Psoas muscle (tissue), 8 donors: ENCODE measurements around the gene ADAM8. TPM values are rescaled to one million over a fixed set of nuclear protein-coding genes. Genes with fewer than 3 reads are reported as not detected.

Experiments
- ATAC-seq, 4 donors: fragments of 200-7000 bp; cut with Tn5 transposase; one replicate each; pipeline ENCODE4 v1.9.1; 2020; ENCODE audit warnings: moderate library complexity in 3 of 4, mild to moderate bottlenecking in 2 of 4
- DNase-seq, 2 donors: peaks; one replicate each; pipeline ENCODE4 v3.0.0-alpha.2; 2020
- H3K27ac ChIP-seq: fragments of 200-600 bp; one replicate; pipeline ENCODE4 v1.8.0; 2022
- H3K27me3 ChIP-seq, 3 donors: fragments of 200-600 bp in 1 of 3; one replicate each; pipeline versions ENCODE4 v1.6.1 to v1.8.0; 2013 to 2022; ENCODE audit warnings: low read length in 2 of 3, mild to moderate bottlenecking in 2 of 3, moderate library complexity in 1 of 3; ENCODE audit not compliant: insufficient read depth in 3 of 3
- H3K36me3 ChIP-seq, 2 donors: fragments of 200-600 bp in 1 of 2; one replicate each; pipeline versions ENCODE4 v1.6.1 to v1.8.0; 2013 to 2022; ENCODE audit warnings: low read depth in 1 of 2, mild to moderate bottlenecking in 1 of 2, moderate library complexity in 1 of 2; ENCODE audit not compliant: insufficient read depth in 1 of 2
- H3K4me1 ChIP-seq: fragments of 200-600 bp; one replicate; pipeline ENCODE4 v1.8.0; 2022
- H3K4me3 ChIP-seq: fragments of 200-600 bp; one replicate; pipeline ENCODE4 v1.8.0; 2022; ENCODE audit warnings: mild to moderate bottlenecking
- H3K9me3 ChIP-seq: fragments of 200-600 bp; one replicate; pipeline ENCODE4 v1.8.0; 2022
- WGBS, 3 donors: extraction: QIAGEN DNeasy Blood & Tissue Kit; methylation state at CpG; one replicate each; pipeline versions ENCODE4 v1.1.6 to v1.1.7; 2013; 5-methylcytosine and 5-hydroxymethylcytosine counted together
- intact Hi-C, 2 donors: fragments of 100-400 bp; cut with DNase I; formaldehyde crosslinking; loops; one replicate each; pipeline versions ENCODE4 v1.11.0 to v1.14.2; 2022
- polyA plus RNA-seq, 3 donors: library from polyadenylated mRNA; stranded (reverse); fragments of 200-250 nt; gene quantifications; one replicate each; pipeline ENCODE4 v1.2.3, GENCODE V29; 2013
- total RNA-seq, 4 donors: library from RNA; stranded (reverse); fragmentation: NEBNext Ultra II Directional in 2 of 4; extraction: Animal tissue kit (Norgen Biotek cat#: 25700) in 2 of 4; gene quantifications; one replicate each; pipeline versions ENCODE4 v1.2.1 to v1.2.4, GENCODE V29; 2021 to 2023
- TF ChIP-seq, protein P1 (sequence below): fragments of 200-600 bp; IDR thresholded peaks from one replicate; pipeline ENCODE4 v1.8.0; 2022; ENCODE audit warnings: antibody characterized with exemption
- donor health status: healthy with polysubstance abuse.
- donor health status: DM: no; HTN: no; CAD: no; lungs with moderate emphysema.
- donor health status: Bipolar disorder and iron deficiency.
- donor health status: healthy.
- donor health status: DM: yes; HTN: yes; CAD: no.
- donor health status: DM: no; HTN: no; CAD: no.
- donor health status: DM: no; HTN: no; CAD: no.
- donor health status: DM: yes; HTN: yes; CAD: no.

The ADAM8 gene
- total and polyA plus RNA-seq, 7 donors: 0.21 to 2.8 (median 2.2) TPM

DNA sequence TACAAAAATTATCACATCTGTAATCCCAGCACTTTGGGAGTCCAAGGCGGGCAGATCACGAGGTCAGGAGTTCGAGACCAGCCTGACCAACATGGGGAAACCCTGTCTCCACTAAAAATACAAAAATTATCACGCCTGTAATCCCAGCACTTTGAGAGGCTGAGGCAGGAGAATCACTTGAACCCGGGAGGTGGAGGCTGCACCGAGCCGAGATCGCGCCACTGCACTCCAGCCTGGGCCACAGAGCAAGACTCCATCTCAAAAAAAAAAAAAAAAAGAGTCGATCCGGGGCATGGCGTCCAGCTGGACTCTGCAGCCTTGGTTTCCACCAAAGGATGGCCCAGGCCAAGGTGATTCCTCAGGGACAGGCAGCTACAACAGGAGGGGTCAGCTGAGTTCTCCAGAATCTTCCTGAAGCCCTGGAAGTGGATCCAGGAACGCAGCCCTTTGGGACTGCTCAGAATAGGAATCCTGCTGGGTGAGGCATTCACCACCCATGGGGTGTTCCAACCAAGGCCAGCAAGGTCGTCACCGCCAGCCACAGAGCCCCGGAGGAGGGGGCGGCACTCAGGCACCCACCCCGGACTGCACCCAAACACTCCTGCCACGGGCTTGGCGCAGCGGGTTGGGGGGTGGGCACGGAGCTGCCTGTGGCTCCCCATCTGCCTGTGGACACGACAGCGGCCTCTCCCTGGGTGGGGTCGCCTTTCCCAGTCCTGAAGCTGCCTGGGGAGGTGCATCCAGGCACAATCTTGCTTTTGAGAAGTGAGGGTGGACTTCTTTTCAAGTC is 58.7 kb downstream of the ADAM8 start:
- Histone ChIP-seq H3K27me3 (peaks cover 0 to 36% (median 15%) of the 10 kb centered on the region in 3 donors), H3K4me1 (no peaks in the 10 kb centered on the region), H3K9me3 (no peaks in the 10 kb centered on the region), H3K4me3 (no peak overlapping the region), H3K36me3 (no peaks in the 10 kb centered on the region), H3K27ac (no peak overlapping the region)
- TF ChIP-seq, protein P1, sequence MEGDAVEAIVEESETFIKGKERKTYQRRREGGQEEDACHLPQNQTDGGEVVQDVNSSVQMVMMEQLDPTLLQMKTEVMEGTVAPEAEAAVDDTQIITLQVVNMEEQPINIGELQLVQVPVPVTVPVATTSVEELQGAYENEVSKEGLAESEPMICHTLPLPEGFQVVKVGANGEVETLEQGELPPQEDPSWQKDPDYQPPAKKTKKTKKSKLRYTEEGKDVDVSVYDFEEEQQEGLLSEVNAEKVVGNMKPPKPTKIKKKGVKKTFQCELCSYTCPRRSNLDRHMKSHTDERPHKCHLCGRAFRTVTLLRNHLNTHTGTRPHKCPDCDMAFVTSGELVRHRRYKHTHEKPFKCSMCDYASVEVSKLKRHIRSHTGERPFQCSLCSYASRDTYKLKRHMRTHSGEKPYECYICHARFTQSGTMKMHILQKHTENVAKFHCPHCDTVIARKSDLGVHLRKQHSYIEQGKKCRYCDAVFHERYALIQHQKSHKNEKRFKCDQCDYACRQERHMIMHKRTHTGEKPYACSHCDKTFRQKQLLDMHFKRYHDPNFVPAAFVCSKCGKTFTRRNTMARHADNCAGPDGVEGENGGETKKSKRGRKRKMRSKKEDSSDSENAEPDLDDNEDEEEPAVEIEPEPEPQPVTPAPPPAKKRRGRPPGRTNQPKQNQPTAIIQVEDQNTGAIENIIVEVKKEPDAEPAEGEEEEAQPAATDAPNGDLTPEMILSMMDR: no peak
- DNase-seq (no peak), ATAC-seq (no peak)
- intact Hi-C loops: no loop called here
- WGBS, 3 donors: 81 to 85% (median 83%) methylated on average over 25 of the region's 25 CpGs

DNA sequence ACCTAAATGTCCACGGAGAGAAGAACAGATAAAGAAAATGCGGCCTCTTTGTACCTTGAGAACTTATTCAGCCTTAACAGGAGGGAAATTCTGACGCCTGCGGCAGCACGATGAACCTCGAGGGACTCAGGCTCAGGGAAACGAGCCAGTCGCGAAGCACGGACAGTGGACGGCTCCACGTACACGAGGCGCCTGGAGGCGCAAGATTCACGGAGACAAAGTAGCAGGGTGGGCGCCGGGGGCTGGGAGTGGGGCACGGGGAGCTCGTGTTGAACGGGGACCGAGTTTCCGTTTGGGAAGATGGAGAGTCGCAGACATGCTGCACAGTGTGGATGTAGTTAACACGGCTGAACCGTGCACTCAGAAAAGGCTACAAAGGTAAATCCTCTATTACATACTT is 59.9 kb downstream of the ADAM8 start:
- Histone ChIP-seq H3K4me1 (no peaks in the 10 kb centered on the region), H3K27ac (no peak overlapping the region), H3K27me3 (peaks cover 0 to 45% (median 15%) of the 10 kb centered on the region in 3 donors), H3K9me3 (no peaks in the 10 kb centered on the region), H3K36me3 (no peaks in the 10 kb centered on the region), H3K4me3 (no peak overlapping the region)
- DNase-seq (peak in 1 of 2 donors; percentile 41), ATAC-seq (no peak)
- WGBS, 3 donors: 64 to 66% (median 64%) methylated on average over 26 of the region's 26 CpGs
- intact Hi-C loops: no loop called here
- TF ChIP-seq, protein P1: no peak

DNA sequence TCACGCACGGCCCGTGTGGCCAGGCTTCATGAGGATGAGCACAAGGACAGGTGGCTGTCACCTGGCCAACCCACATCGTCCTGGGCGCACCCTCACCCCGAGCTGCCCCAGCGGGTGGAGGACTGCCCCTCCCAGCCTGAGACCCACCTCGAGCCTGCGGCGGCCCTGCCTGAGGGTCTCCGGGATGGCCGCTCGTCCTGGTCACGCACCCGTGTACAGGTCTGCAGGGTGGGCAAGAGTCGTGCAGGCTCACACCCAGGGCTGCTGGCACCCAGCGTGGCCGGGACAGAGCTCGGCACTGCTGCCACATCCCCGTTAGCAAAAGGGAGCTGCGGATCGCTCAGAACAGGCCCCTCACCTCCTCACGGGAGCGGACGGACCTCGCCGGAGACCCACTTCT is 61.1 kb downstream of the ADAM8 start:
- DNase-seq (peak in 1 of 2 donors; percentile 38), ATAC-seq (no peak)
- intact Hi-C loops: no loop called here

DNA sequence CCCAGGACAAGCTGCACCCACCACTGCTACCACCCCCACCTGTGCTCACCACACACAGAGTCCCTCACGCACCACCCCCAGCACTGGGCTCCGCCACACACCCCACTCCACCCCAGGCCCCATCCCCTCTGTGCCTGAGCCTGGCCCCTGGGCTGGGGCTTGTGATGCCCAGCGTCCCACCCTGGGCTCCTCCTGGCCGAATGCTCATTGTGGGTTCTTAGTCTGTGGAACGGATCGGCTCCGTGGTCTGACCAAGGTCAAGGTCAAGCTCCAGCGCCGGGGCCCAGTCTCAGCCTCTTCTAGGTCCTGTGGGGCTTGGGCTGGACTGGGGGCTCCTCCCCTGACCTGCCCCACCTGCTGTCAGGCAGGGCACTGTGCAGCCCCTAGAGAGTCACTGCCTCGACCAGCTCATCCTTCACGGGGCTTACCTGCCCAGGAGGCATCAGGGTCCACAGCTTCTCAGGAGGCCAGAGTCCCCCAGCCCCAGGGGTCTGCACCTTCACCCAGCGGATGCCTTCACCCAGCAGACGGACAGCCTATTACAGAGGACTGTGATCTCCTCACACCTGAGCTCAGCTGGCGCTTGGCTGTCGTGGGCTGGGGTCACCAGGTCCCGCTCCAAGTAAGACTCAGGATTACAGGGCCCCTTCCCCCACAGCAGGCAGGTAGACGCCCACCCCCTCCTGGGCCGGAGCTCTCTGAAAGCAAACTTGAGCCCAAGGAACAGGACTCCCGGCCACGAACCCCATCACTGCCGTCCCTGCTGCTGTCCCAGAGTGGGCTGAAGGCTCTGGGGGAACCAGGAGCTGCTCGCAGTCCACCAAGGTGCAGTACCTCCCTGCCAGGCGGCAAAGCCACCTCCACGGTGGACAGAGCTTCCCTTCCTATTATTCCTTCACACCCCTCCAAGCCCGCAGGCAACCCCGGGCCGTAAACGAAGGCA is 61.9 kb downstream of the ADAM8 start:
- H3K4me1 ChIP-seq: no peaks in the 10 kb centered on the region
- peaks cover 0 to 34% (median 13%) of the 10 kb centered on the region in 3 donors for H3K27me3 ChIP-seq
- TF ChIP-seq, protein P1: no peak
- intact Hi-C loops: no loop called here
- DNase-seq (peak in 1 of 2 donors; percentile 33), ATAC-seq (no peak)
- 71 to 75% (median 74%) methylated on average over 26 to 28 of the region's 28 CpGs for WGBS, 3 donors
- no peaks in the 10 kb centered on the region for H3K9me3 ChIP-seq
- no peak overlapping the region for H3K4me3 ChIP-seq
- H3K36me3 ChIP-seq: no peaks in the 10 kb centered on the region
- no peak overlapping the region for H3K27ac ChIP-seq

More for the DNA sequence above, 61.1 kb downstream of the ADAM8 start:
- peaks cover 0 to 37% (median 15%) of the 10 kb centered on the region in 3 donors for H3K27me3 ChIP-seq
- no peak overlapping the region for H3K4me3 ChIP-seq
- WGBS, 3 donors: 86 to 90% (median 86%) methylated on average over 26 to 27 of the region's 27 CpGs
- TF ChIP-seq, protein P1: no peak
- H3K4me1 ChIP-seq: no peaks in the 10 kb centered on the region
- no peaks in the 10 kb centered on the region for H3K36me3 ChIP-seq
- no peaks in the 10 kb centered on the region for H3K9me3 ChIP-seq
- no peak overlapping the region for H3K27ac ChIP-seq
